AG04450 (cell line): Measurements from ENCODE around the gene PRR18. TPM values are rescaled to one million over a fixed set of nuclear protein-coding genes. Genes with fewer than 3 reads are reported as not detected.
A peak's percentile ranks its signal among the peaks of the same experiment; 100 is the strongest.

Experiments
- CTCF ChIA-PET: fragments of 300-600, 350-600 bp; formaldehyde crosslinking; extraction: SDS; loops from one replicate; lab custom pipeline; 2022; ENCODE audit warnings: antibody characterized with exemption, inconsistent platforms; lab: Charles Lee
- POLR2A ChIA-PET: fragments of 350-600 bp; formaldehyde crosslinking; extraction: SDS; loops from one replicate; lab custom pipeline; 2021; ENCODE audit warnings: antibody characterized with exemption, inconsistent platforms; lab: Yijun Ruan, JAX
- DNase-seq: peaks from one replicate; pipeline ENCODE4 v3.0.0-alpha.2; 2011; ENCODE audit warnings: low read depth, low spot score
- H3K27ac ChIP-seq: one replicate; pipeline ENCODE4 v1.5.1; 2012; ENCODE audit warnings: low read depth, low read length, control low read depth
- H3K27me3 ChIP-seq: one replicate; pipeline ENCODE4 v1.6.0; 2012; ENCODE audit warnings: low read length; ENCODE audit not compliant: control insufficient read depth, insufficient read depth
- H3K4me3 ChIP-seq: 2 replicates; pipeline ENCODE4 v1.5.1; 2011; ENCODE audit warnings: mild to moderate bottlenecking, low read depth, low read length, control low read depth
- H3K9me3 ChIP-seq: 2 replicates; pipeline ENCODE4 v1.5.1; 2012; ENCODE audit warnings: low read length; ENCODE audit not compliant: control insufficient read depth, insufficient read depth
- polyA plus RNA-seq: library from polyadenylated mRNA; depleted of rRNA; stranded (reverse); fragments of >200 nt; gene quantifications from 2 replicates; pipeline ENCODE4 v1.2.3, GENCODE V29; 2011
- TF ChIP-seq, protein P1 (sequence below): IDR thresholded peaks from 2 replicates; pipeline ENCODE4 v1.5.1; 2011; ENCODE audit warnings: low read depth, low read length, control low read depth, inconsistent platforms

The PRR18 gene
- polyA plus RNA-seq, 1 experiment = not detected

DNA sequence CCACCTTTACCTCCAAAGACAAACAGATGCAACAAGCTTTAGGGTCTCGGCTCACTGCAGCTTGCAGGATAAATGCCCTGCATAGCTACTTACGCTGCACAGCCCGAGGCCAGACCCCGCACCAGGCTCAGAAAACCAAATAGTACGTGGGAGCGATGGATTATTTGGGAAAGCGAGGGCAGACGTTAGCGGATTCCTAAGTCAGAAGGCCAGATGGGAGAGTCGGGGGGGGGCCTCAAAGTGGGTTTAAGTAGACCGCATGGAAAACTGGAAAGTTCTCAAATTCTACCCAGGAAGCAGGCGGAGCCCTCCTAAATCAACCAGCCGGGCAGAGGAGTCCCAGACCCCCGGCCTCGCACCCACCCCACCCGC is 33.8 kb upstream of the PRR18 start:
- POLR2A ChIA-PET = interaction anchor here (0.6 kb wide), 1 partner anchor 1090 kb away, joined by 5 read pairs; no protein-coding TSS in a partner anchor
- Histone ChIP-seq H3K9me3 (peaks cover 4% of the 10 kb centered on the region; the same call in 1 of the 2 replicates), H3K27me3 (no peaks in the 10 kb centered on the region), H3K4me3 (peak overlapping the region; percentile 99), H3K27ac (peak overlapping the region; percentile 61)
- CTCF ChIA-PET = interaction anchor here (2.1 to 3.0 kb wide), 2 partner anchors 28 to 39 kb away, joined by 8 read pairs; no protein-coding TSS in a partner anchor
- TF ChIP-seq, protein P1, sequence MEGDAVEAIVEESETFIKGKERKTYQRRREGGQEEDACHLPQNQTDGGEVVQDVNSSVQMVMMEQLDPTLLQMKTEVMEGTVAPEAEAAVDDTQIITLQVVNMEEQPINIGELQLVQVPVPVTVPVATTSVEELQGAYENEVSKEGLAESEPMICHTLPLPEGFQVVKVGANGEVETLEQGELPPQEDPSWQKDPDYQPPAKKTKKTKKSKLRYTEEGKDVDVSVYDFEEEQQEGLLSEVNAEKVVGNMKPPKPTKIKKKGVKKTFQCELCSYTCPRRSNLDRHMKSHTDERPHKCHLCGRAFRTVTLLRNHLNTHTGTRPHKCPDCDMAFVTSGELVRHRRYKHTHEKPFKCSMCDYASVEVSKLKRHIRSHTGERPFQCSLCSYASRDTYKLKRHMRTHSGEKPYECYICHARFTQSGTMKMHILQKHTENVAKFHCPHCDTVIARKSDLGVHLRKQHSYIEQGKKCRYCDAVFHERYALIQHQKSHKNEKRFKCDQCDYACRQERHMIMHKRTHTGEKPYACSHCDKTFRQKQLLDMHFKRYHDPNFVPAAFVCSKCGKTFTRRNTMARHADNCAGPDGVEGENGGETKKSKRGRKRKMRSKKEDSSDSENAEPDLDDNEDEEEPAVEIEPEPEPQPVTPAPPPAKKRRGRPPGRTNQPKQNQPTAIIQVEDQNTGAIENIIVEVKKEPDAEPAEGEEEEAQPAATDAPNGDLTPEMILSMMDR = no peak
- no peak for DNase-seq

DNA sequence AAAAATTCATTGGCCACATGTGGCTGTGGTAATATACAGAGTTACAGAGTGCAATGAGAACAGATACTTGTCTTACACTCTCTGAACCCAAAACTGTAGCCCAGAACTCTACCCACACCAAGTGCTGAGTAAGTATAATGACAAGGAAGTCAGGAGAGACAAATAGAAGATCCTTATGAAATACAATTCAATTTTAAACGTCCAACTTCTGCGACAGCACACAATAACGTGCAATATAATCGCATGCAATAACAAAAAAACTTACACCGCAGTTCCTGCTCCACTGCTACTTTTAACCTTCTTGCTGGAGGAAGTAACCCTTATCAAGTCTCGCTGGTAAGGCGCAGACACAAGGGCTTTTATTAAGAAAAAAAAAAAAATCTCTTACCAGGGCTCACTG is 33.3 kb upstream of the PRR18 start:
- DNase-seq = no peak
- Histone ChIP-seq H3K27ac (no peak overlapping the region), H3K9me3 (peaks cover 4% of the 10 kb centered on the region; the same call in 1 of the 2 replicates), H3K27me3 (no peaks in the 10 kb centered on the region), H3K4me3 (peak overlapping the region; percentile 99)
- ChIA-PET CTCF (interaction anchor here (2.1 to 3.0 kb wide), 2 partner anchors 28 to 40 kb away, joined by 8 read pairs; no protein-coding TSS in a partner anchor), POLR2A (no interaction called here)
- TF ChIP-seq, protein P1 = no peak

DNA sequence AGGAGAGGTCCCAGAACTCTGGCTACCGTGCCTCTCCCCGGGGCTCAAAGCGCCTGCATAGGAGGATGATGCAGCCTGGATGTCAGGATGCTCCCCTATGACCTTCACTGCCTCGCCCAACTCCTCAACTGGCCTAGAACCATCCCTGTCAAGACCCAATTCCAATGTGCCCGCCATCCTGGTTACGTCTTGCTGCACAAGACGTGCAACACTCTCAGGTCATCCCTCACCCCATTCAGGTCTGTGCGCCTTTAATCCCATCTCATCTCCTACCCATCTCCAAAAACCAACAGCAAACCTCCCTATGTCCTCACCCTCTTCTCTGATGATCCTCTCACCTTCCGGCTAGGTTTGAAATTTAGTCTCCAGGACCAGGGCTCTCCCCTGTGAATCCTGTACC is 30.7 kb upstream of the PRR18 start:
- peaks cover 4% of the 10 kb centered on the region; the same call in 1 of the 2 replicates for H3K9me3 ChIP-seq
- no peak overlapping the region for H3K27ac ChIP-seq
- no peak for DNase-seq
- ChIA-PET POLR2A (no interaction called here), CTCF (no interaction called here)
- TF ChIP-seq, protein P1 = no peak
- no peak overlapping the region for H3K4me3 ChIP-seq
- H3K27me3 ChIP-seq = no peaks in the 10 kb centered on the region

DNA sequence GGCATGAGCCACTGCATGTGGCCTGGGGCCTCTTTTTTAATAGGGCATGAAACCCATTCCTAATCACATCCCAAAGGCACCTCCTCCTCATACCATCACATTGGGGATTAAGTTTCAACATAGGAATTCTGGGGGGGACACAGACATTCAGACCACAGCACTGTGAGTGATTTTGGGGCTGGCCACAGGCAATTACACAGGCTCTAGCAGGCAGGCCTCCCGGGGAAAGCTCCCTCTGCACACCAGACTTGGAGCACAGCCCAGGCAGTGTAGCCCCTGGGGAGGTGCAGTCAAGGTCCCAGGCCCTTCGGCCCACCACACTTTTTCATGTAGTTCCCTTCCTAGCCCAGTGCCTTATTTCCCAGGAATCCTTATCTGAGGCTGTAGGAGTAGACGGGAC is 28.7 kb upstream of the PRR18 start:
- Histone ChIP-seq H3K4me3 (no peak overlapping the region), H3K27ac (no peak overlapping the region), H3K9me3 (no peaks in the 10 kb centered on the region), H3K27me3 (no peaks in the 10 kb centered on the region)
- ChIA-PET CTCF (interaction anchor here (0.8 to 1.4 kb wide), 3 partner anchors 10 to 44 kb away, joined by 3 to 4 read pairs (median 4); no protein-coding TSS in a partner anchor), POLR2A (no interaction called here)
- DNase-seq = no peak
- TF ChIP-seq, protein P1 = no peak

DNA sequence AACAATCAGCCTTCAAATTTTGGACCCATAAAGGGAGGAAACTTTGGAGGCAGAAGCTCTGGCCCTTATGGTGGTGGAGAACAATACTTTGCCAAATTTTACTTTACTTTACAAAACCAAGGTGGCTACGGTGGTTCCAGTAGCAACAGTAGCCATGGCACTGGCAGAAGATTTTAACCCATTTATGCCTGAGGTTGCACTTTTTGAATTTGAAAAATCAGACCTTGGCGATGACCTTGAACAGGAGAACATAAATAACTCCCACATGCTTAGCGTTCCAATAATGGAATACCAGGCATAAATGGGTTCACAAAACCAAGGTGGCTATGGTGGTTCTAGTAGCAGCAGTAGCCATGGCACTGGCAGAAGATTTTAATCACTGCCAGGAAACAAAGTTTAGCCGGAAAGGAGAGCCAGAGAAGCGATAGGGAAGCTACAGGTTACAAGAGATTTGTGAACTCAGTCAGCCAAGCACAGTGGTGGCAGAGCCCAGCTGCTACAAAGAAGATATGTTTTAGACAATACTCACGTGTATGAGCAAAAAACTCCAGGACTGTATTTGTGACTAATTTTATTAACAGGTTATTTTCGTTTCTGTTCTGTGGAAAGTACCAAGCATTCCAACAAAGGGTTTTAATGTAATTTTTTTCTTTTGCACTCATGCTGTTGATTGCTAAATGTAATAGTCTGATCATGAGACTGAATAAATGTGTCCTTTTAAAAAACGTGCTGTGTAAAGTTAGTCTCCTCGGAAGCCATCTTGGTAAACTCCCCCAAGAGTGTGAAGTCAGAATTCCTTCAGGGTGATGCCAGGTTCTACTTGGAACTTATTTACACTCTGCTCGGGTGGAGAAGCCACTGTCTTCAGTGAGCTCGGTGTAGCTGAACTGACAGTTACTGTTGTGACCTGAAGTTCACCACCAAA is 27.4 kb upstream of the PRR18 start:
- H3K4me3 ChIP-seq = no peak overlapping the region
- ChIA-PET POLR2A (no interaction called here), CTCF (interaction anchor here (1.4 kb wide), 1 partner anchor 9 kb away, joined by 4 read pairs; no protein-coding TSS in a partner anchor)
- no peaks in the 10 kb centered on the region for H3K27me3 ChIP-seq
- DNase-seq = no peak
- no peak overlapping the region for H3K27ac ChIP-seq
- H3K9me3 ChIP-seq = no peaks in the 10 kb centered on the region
- TF ChIP-seq, protein P1 = no peak
